ENCODE measurements around the gene DYNLT2. TPM values are rescaled to one million over a fixed set of nuclear protein-coding genes. Genes with fewer than 3 reads are reported as not detected.
"Not testable (repeated sequence)": the region's sequence is repeated elsewhere in the genome, so short reads cannot be mapped to it uniquely, and the experiment has no call there.

DYNLT2 gene
- total and polyA plus RNA-seq, 3 experiments from 2014 or later = 0.67 to 1.9 (median 1.4) TPM

- H3K36me3 Mint-ChIP-seq = peaks cover 14 to 83% (median 33%) of the 10 kb centered on the region in 3 donors
- POLR2A ChIA-PET = no interaction called here
- H3K4me3 Mint-ChIP-seq = no peak overlapping the region
- DNase-seq = no peak
- peaks cover 0 to 1% of the 10 kb centered on the region in 2 donors for H3K27me3 Mint-ChIP-seq
- no peaks in the 10 kb centered on the region for H3K4me1 ChIP-seq (ENCODE audit: insufficient read depth, low read length)
- no peaks in the 10 kb centered on the region for H3K9me3 Mint-ChIP-seq
- no peaks in the 10 kb centered on the region for H3K9me3 ChIP-seq (ENCODE audit: low read length)
- H3K4me3 ChIP-seq (ENCODE audit: low read length) = no peak overlapping the region
- peak overlapping the region in 2 of 8 donors; percentile 25 to 44 for H3K27ac Mint-ChIP-seq
- H3K27me3 ChIP-seq (ENCODE audit: insufficient read depth, low read length, poor library complexity, severe bottlenecking) = no peaks in the 10 kb centered on the region
- H3K36me3 ChIP-seq (ENCODE audit: insufficient read depth, low read length) = peaks cover 20% of the 10 kb centered on the region
- H3K4me1 Mint-ChIP-seq = no peaks in the 10 kb centered on the region
- no peak overlapping the region for H3K27ac ChIP-seq (ENCODE audit: low read depth, low read length)
- CTCF ChIA-PET = no interaction called here
These were observed 15.8 kb upstream of the DYNLT2 start for GRCh38 chr6:169766921-169767736.

GRCh38 chr6:169766232-169766631, 14.9 kb upstream of the DYNLT2 start:
- H3K27me3 Mint-ChIP-seq = peaks cover 0 to 1% of the 10 kb centered on the region in 2 donors
- ChIA-PET CTCF (no interaction called here), POLR2A (interaction anchor here (0.6 kb wide), 1 partner anchor 13 kb away, joined by 3 read pairs; no protein-coding TSS in a partner anchor)
- H3K27ac ChIP-seq (ENCODE audit: low read depth, low read length) = no peak overlapping the region
- H3K9me3 ChIP-seq (ENCODE audit: low read length) = no peaks in the 10 kb centered on the region
- no peak overlapping the region for H3K4me3 ChIP-seq (ENCODE audit: low read length)
- H3K4me3 Mint-ChIP-seq = no peak overlapping the region
- no peaks in the 10 kb centered on the region for H3K27me3 ChIP-seq (ENCODE audit: insufficient read depth, low read length, poor library complexity, severe bottlenecking)
- DNase-seq = no peak
- no peaks in the 10 kb centered on the region for H3K9me3 Mint-ChIP-seq
- H3K4me1 Mint-ChIP-seq = no peaks in the 10 kb centered on the region
- no peak overlapping the region for H3K27ac Mint-ChIP-seq
- peaks cover 17 to 82% (median 29%) of the 10 kb centered on the region in 3 donors for H3K36me3 Mint-ChIP-seq
- H3K4me1 ChIP-seq (ENCODE audit: insufficient read depth, low read length) = no peaks in the 10 kb centered on the region
- peaks cover 21% of the 10 kb centered on the region for H3K36me3 ChIP-seq (ENCODE audit: insufficient read depth, low read length)

GRCh38 chr6:169765789-169766188, 14.4 kb upstream of the DYNLT2 start:
- H3K27me3 Mint-ChIP-seq; H3K9me3 ChIP-seq (ENCODE audit: low read length); H3K4me1 Mint-ChIP-seq; H3K27ac ChIP-seq (ENCODE audit: low read depth, low read length); H3K27ac Mint-ChIP-seq; H3K9me3 Mint-ChIP-seq; H3K4me3 Mint-ChIP-seq; H3K4me3 ChIP-seq (ENCODE audit: low read length); DNase-seq; CTCF ChIA-PET; H3K27me3 ChIP-seq (ENCODE audit: insufficient read depth, low read length, poor library complexity, severe bottlenecking); H3K4me1 ChIP-seq (ENCODE audit: insufficient read depth, low read length): not testable (repeated sequence)
- H3K36me3 Mint-ChIP-seq = peaks cover 17 to 85% (median 30%) of the 10 kb centered on the region in 3 donors
- H3K36me3 ChIP-seq (ENCODE audit: insufficient read depth, low read length) = peaks cover 26% of the 10 kb centered on the region
- POLR2A ChIA-PET = interaction anchor here (0.6 kb wide), 1 partner anchor 13 kb away, joined by 3 read pairs; no protein-coding TSS in a partner anchor

GRCh38 chr6:169763881-169764280, 12.5 kb upstream of the DYNLT2 start:
- Mint-ChIP-seq H3K9me3 (no peaks in the 10 kb centered on the region), H3K4me3 (no peak overlapping the region), H3K27me3 (peaks cover 0 to 1% of the 10 kb centered on the region in 2 donors), H3K27ac (no peak overlapping the region), H3K36me3 (peaks cover 17 to 92% (median 34%) of the 10 kb centered on the region in 3 donors), H3K4me1 (no peaks in the 10 kb centered on the region)
- H3K4me3 ChIP-seq (ENCODE audit: low read length) = no peak overlapping the region
- peaks cover 44% of the 10 kb centered on the region for H3K36me3 ChIP-seq (ENCODE audit: insufficient read depth, low read length)
- no peaks in the 10 kb centered on the region for H3K27me3 ChIP-seq (ENCODE audit: insufficient read depth, low read length, poor library complexity, severe bottlenecking)
- CTCF ChIA-PET = interaction anchor here (1.2 kb wide), 1 partner anchor 19 kb away, joined by 3 read pairs; no protein-coding TSS in a partner anchor
- DNase-seq = no peak
- no peaks in the 10 kb centered on the region for H3K9me3 ChIP-seq (ENCODE audit: low read length)
- H3K4me1 ChIP-seq (ENCODE audit: insufficient read depth, low read length) = no peaks in the 10 kb centered on the region
- POLR2A ChIA-PET = no interaction called here
- H3K27ac ChIP-seq (ENCODE audit: low read depth, low read length) = no peak overlapping the region

GRCh38 chr6:169763308-169763707, 11.9 kb upstream of the DYNLT2 start:
- H3K4me1 Mint-ChIP-seq = no peaks in the 10 kb centered on the region

GRCh38 chr6:169755162-169755561, 3.8 kb upstream of the DYNLT2 start:
- H3K4me1 Mint-ChIP-seq = peaks cover 26 to 28% (median 27%) of the 10 kb centered on the region in 3 donors
- no peaks in the 10 kb centered on the region for H3K9me3 Mint-ChIP-seq
- peak overlapping the region in 2 of 8 donors; percentile 36 to 57 for H3K27ac Mint-ChIP-seq

More at GRCh38 chr6:169763308-169763707, 11.9 kb upstream of the DYNLT2 start:
- H3K4me3 Mint-ChIP-seq = no peak overlapping the region
- H3K9me3 Mint-ChIP-seq = no peaks in the 10 kb centered on the region
- H3K4me3 ChIP-seq (ENCODE audit: low read length) = no peak overlapping the region
- H3K9me3 ChIP-seq (ENCODE audit: low read length) = no peaks in the 10 kb centered on the region
- ChIA-PET CTCF (interaction anchor here (1.2 kb wide), 1 partner anchor 18 kb away, joined by 3 read pairs; no protein-coding TSS in a partner anchor), POLR2A (no interaction called here)
- H3K27ac ChIP-seq (ENCODE audit: low read depth, low read length) = no peak overlapping the region
- H3K36me3 Mint-ChIP-seq = peaks cover 17 to 92% (median 38%) of the 10 kb centered on the region in 3 donors
- H3K27me3 Mint-ChIP-seq = peaks cover 0 to 1% of the 10 kb centered on the region in 2 donors
- H3K27ac Mint-ChIP-seq = no peak overlapping the region
- H3K4me1 ChIP-seq (ENCODE audit: insufficient read depth, low read length) = no peaks in the 10 kb centered on the region
- no peaks in the 10 kb centered on the region for H3K27me3 ChIP-seq (ENCODE audit: insufficient read depth, low read length, poor library complexity, severe bottlenecking)
- no peak for DNase-seq
- H3K36me3 ChIP-seq (ENCODE audit: insufficient read depth, low read length) = peaks cover 46% of the 10 kb centered on the region

GRCh38 chr6:169752074-169752623, 777 bp upstream of the DYNLT2 start:
- peak overlapping the region; percentile 93 for H3K27ac ChIP-seq (ENCODE audit: low read depth, low read length)
- Mint-ChIP-seq H3K36me3 (peaks cover 0 to 21% (median 10%) of the 10 kb centered on the region in 3 donors), H3K4me3 (peak overlapping the region; percentile 87 to 100 (median 99)), H3K27ac (peak overlapping the region; percentile 90 to 100 (median 96)), H3K9me3 (no peaks in the 10 kb centered on the region), H3K27me3 (no peaks in the 10 kb centered on the region), H3K4me1 (peaks cover 34 to 38% (median 35%) of the 10 kb centered on the region in 3 donors)
- H3K27me3 ChIP-seq (ENCODE audit: insufficient read depth, low read length, poor library complexity, severe bottlenecking) = no peaks in the 10 kb centered on the region
- H3K4me3 ChIP-seq (ENCODE audit: low read length) = peak overlapping the region; percentile 63
- no peak for DNase-seq
- no peaks in the 10 kb centered on the region for H3K36me3 ChIP-seq (ENCODE audit: insufficient read depth, low read length)
- ChIA-PET CTCF (interaction anchor here (0.6 to 2.1 kb wide), 4 partner anchors 26 to 44 kb away, joined by 3 to 7 read pairs (median 4); no protein-coding TSS in a partner anchor), POLR2A (interaction anchor here (0.5 to 2.0 kb wide), 8 partner anchors 27 to 832 kb away, joined by 3 to 16 read pairs (median 5); partner anchors contain the start of genes C6orf120, PHF10, PSMB1 and TBP)
- peaks cover 27% of the 10 kb centered on the region for H3K4me1 ChIP-seq (ENCODE audit: insufficient read depth, low read length)
- no peaks in the 10 kb centered on the region for H3K9me3 ChIP-seq (ENCODE audit: low read length)

More at GRCh38 chr6:169755162-169755561, 3.8 kb upstream of the DYNLT2 start:
- no peak overlapping the region for H3K27ac ChIP-seq (ENCODE audit: low read depth, low read length)
- peaks cover 5 to 50% (median 17%) of the 10 kb centered on the region in 3 donors for H3K36me3 Mint-ChIP-seq
- no peaks in the 10 kb centered on the region for H3K9me3 ChIP-seq (ENCODE audit: low read length)
- H3K4me3 ChIP-seq (ENCODE audit: low read length) = no peak overlapping the region
- H3K36me3 ChIP-seq (ENCODE audit: insufficient read depth, low read length) = peaks cover 14% of the 10 kb centered on the region
- CTCF ChIA-PET = no interaction called here
- H3K4me3 Mint-ChIP-seq = no peak overlapping the region
- H3K27me3 Mint-ChIP-seq = no peaks in the 10 kb centered on the region
- no peaks in the 10 kb centered on the region for H3K27me3 ChIP-seq (ENCODE audit: insufficient read depth, low read length, poor library complexity, severe bottlenecking)
- no peak for DNase-seq
- POLR2A ChIA-PET = no interaction called here
- peaks cover 20% of the 10 kb centered on the region for H3K4me1 ChIP-seq (ENCODE audit: insufficient read depth, low read length)

- H3K27ac ChIP-seq (ENCODE audit: low read depth, low read length) = no peak overlapping the region
- peaks cover 20 to 23% (median 21%) of the 10 kb centered on the region in 3 donors for H3K4me1 Mint-ChIP-seq
- peaks cover 0 to 3% of the 10 kb centered on the region in 2 donors for H3K27me3 Mint-ChIP-seq
- no peaks in the 10 kb centered on the region for H3K27me3 ChIP-seq (ENCODE audit: insufficient read depth, low read length, poor library complexity, severe bottlenecking)
- peaks cover 14% of the 10 kb centered on the region for H3K4me1 ChIP-seq (ENCODE audit: insufficient read depth, low read length)
- H3K36me3 ChIP-seq (ENCODE audit: insufficient read depth, low read length) = no peaks in the 10 kb centered on the region
- peaks cover 0 to 7% (median 6%) of the 10 kb centered on the region in 3 donors for H3K36me3 Mint-ChIP-seq
- no peak overlapping the region for H3K4me3 ChIP-seq (ENCODE audit: low read length)
- ChIA-PET POLR2A (no interaction called here), CTCF (no interaction called here)
- no peak overlapping the region for H3K27ac Mint-ChIP-seq
- H3K9me3 Mint-ChIP-seq = peaks cover 0 to 13% (median 4%) of the 10 kb centered on the region in 5 donors
- no peaks in the 10 kb centered on the region for H3K9me3 ChIP-seq (ENCODE audit: low read length)
- H3K4me3 Mint-ChIP-seq = no peak overlapping the region
- no peak for DNase-seq
These were observed 4.8 kb downstream of the DYNLT2 start for GRCh38 chr6:169746556-169746955.
